GM12864 (cell line): Measurements from ENCODE around the gene ERP27.

Experiments used
- DNase-seq: peaks from one replicate; pipeline ENCODE4 v3.0.0-alpha.2; 2011; ENCODE audit warnings: low read depth
- H3K4me3 ChIP-seq: 2 replicates; pipeline ENCODE4 v1.5.1; 2011; ENCODE audit warnings: mild to moderate bottlenecking, low read depth, low read length, control low read depth
- TF ChIP-seq, protein P1 (sequence below): IDR thresholded peaks from 2 replicates; pipeline ENCODE4 v1.5.1; 2011; ENCODE audit warnings: low read depth, mild to moderate bottlenecking, moderate library complexity, low read length, control low read depth, inconsistent platforms; ENCODE audit errors: missing control alignments

The ERP27 gene

GRCh38 chr12:14871247-14871646, 67.1 kb downstream of the ERP27 start:
- TF ChIP-seq, protein P1, sequence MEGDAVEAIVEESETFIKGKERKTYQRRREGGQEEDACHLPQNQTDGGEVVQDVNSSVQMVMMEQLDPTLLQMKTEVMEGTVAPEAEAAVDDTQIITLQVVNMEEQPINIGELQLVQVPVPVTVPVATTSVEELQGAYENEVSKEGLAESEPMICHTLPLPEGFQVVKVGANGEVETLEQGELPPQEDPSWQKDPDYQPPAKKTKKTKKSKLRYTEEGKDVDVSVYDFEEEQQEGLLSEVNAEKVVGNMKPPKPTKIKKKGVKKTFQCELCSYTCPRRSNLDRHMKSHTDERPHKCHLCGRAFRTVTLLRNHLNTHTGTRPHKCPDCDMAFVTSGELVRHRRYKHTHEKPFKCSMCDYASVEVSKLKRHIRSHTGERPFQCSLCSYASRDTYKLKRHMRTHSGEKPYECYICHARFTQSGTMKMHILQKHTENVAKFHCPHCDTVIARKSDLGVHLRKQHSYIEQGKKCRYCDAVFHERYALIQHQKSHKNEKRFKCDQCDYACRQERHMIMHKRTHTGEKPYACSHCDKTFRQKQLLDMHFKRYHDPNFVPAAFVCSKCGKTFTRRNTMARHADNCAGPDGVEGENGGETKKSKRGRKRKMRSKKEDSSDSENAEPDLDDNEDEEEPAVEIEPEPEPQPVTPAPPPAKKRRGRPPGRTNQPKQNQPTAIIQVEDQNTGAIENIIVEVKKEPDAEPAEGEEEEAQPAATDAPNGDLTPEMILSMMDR = no peak

DNA sequence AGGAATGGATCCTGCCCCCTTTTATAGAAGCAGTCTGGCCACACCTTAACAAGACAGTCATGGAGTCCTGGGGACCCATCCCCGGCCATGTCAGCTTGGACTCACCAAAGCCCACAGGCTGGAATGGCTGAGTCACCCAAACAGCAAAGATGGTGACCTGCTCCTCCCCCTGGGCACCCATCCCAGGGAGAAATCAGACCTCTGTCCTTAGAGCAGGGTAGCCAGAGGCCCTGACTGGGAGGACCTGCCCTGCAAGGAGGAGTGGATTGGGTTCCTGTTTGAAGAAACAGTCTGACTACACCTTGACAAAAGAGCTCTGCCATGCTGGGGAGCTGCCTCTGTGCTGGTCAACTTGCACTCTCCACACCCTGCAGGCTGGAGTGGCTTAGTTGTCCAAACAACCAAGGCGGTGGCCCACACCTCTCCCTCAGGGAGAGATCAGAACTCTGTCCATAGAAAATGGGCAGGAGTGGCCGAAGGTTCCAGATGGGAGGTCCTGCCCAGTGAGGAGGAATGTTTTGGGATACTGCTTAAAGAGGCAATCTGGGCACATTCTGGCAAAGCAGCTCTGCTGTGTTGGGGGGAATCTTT, 69.3 kb downstream of the ERP27 start:
- DNase-seq = no peak
- no peak overlapping the region for H3K4me3 ChIP-seq
- TF ChIP-seq, protein P1 = no peak

More at GRCh38 chr12:14871247-14871646, 67.1 kb downstream of the ERP27 start:
- no peak for DNase-seq
- no peak overlapping the region for H3K4me3 ChIP-seq
